Measurements from ENCODE around the gene STX8.

DNA sequence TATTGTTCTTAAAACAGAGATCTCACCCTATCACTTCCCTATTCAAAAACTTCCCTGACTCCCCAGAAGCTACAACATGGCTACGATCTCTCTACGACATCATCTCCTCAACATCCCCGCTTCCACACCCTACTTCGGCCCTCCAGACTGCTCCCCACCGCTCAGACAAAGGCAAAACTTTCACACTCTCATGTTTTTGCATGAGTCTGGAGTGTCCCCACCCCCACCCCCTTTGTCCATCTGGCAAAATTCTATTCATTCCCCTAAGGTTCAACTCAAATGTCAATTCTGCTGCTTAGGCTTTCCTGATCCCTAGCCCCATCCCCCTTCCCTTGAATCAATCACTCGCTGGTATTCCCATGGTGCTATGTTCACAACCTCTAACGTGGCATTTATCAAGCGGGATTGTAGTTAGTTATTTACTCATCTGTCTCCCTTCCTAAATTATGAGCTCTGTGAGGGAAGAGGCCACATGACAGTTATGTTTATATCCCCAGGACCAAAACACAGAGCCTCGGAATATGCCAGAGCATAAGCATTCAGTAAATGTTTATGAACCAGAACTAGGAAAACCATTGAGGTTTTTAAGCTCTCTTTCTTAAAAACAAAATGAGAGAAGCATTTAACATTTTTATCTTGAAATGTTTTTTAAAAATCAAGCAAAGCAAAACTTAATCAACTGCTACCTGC lies 55.9 kb downstream of the STX8 start:
- TF ChIP-seq ZFP37 (tag by site-specific recombination; IDR thresholded peaks at IDR 0.05): no peak
- no peak for TF ChIP-seq MYNN (tag by site-specific recombination; IDR thresholded peaks at IDR 0.05; ENCODE audit: borderline replicate concordance)
- no peak for TF ChIP-seq CTCF (tag by site-specific recombination; IDR thresholded peaks at IDR 0.05)
- TF ChIP-seq TCF7L2 (IDR thresholded peaks at IDR 0.05; ENCODE audit: borderline replicate concordance, low read depth, low read length): no peak
- TF ChIP-seq ZNF426 (tag by site-specific recombination; IDR thresholded peaks at IDR 0.05): no peak

Measured in HEK293 (cell line).